GM10266 (cell line): Measurements from ENCODE around the gene FCRL6.

Experiments used
- DNase-seq: peaks from one replicate; pipeline ENCODE4 v3.0.0; 2012; ENCODE audit errors: extremely low spot score
- CTCF ChIP-seq: IDR thresholded peaks from 2 replicates; pipeline ENCODE4 v1.5.1; 2012; ENCODE audit warnings: mild to moderate bottlenecking, low read depth; ENCODE audit not compliant: control insufficient read depth, insufficient read depth; ENCODE audit errors: missing control alignments

FCRL6 gene

GRCh38 chr1:159845751-159846629 lies 43.8 kb downstream of the FCRL6 start:
- DNase-seq, result no peak

GRCh38 chr1:159847231-159847630 lies 45.1 kb downstream of the FCRL6 start:
- TF ChIP-seq CTCF, result no peak
- DNase-seq, result no peak

More at GRCh38 chr1:159845751-159846629, 43.8 kb downstream of the FCRL6 start:
- TF ChIP-seq CTCF, result no peak

GRCh38 chr1:159848326-159848725 lies 46.2 kb downstream of the FCRL6 start:
- no peak for TF ChIP-seq CTCF
- DNase-seq, result no peak

GRCh38 chr1:159849626-159850366 lies 47.6 kb downstream of the FCRL6 start:
- no peak for DNase-seq

GRCh38 chr1:159851407-159851806 lies 49.2 kb downstream of the FCRL6 start:
- TF ChIP-seq CTCF, result peak; percentile 16
- no peak for DNase-seq

More at GRCh38 chr1:159849626-159850366, 47.6 kb downstream of the FCRL6 start:
- TF ChIP-seq CTCF, result no peak

GRCh38 chr1:159853417-159854115 lies 51.4 kb downstream of the FCRL6 start:
- no peak for DNase-seq
- no peak for TF ChIP-seq CTCF
